ENCODE data around the gene CEACAM3. TPM values are rescaled to one million over a fixed set of nuclear protein-coding genes. Genes with fewer than 3 reads are reported as not detected.

The CEACAM3 gene
- total and polyA plus RNA-seq, 9 of the 15 experiments (the other 6 are each of a cell fraction or from before 2014, with no cell fraction given) = not detected

DNA sequence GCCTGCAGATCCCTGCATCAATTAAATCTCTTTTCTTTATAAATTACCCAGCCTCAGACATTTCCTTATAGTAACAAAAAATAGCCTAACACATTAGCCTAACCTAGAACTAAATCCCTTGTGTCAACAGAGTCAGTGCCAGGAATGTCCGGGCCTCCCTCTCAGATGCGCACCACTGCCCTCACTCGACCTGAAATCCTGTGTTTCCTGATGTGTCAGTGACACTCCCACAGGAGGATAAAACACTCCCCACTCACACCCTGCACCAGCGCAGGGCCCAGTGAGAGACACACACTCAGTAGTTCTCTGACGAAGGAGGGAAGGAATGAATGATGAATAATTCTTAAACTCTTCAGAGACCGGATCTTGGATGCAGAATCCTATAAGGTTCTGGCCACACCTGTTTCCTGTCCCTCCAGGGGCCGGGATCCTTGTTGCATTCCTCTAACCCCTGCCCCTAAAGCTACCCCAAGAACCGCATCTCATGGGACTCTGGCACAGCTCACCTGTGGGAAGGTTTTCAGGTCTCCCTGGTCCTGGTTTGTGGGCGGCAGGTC is 3.1 kb downstream of the CEACAM3 start:
- Histone ChIP-seq H3K9me3 (replicated peaks; ENCODE audit: control insufficient read depth, insufficient read depth, low read depth, low read length) (no peaks in the 10 kb centered on the region), H3K4me1 (replicated peaks in 1 of 2; ENCODE audit: control insufficient read depth in 2 of 2, insufficient read depth in 2 of 2, low read length in 2 of 2) (no peaks in the 10 kb centered on the region), H3K27me3 (ENCODE audit: control insufficient read depth in 2 of 2, insufficient read depth in 2 of 2, low read length in 2 of 2) (peaks cover 4 to 25% of the 10 kb centered on the region in 2 experiments), H3K9ac (ENCODE audit: insufficient read depth in 1 of 2, low read depth in 2 of 2, low read length in 2 of 2) (no peak overlapping the region), H3K4me2 (ENCODE audit: insufficient read depth, low read length) (no peak overlapping the region), H3K9me1 (ENCODE audit: control insufficient read depth, insufficient read depth, low read length) (no peaks in the 10 kb centered on the region), H3K4me3 (no peak overlapping the region), H3K79me2 (ENCODE audit: control insufficient read depth, insufficient read depth, low read length) (no peaks in the 10 kb centered on the region), H4K20me1 (replicated peaks; ENCODE audit: control insufficient read depth, insufficient read depth, low read length) (no peaks in the 10 kb centered on the region), H2AFZ (ENCODE audit: low read depth, low read length) (no peak overlapping the region), H3K27ac (ENCODE audit: extremely low read depth, low read depth, low read length) (no peak overlapping the region), H3K36me3 (ENCODE audit: control insufficient read depth, insufficient read depth, low read length) (no peaks in the 10 kb centered on the region)
- FAIRE-seq (no peak), ATAC-seq (no peak), DNase-seq (ENCODE audit: extremely low read depth in 1 of 4, low spot score in 3 of 4) (no peak)
- POLR2A ChIA-PET = no interaction called here
- CTCF ChIA-PET (ENCODE audit: low intra/inter-chr PET ratio) = no interaction called here
- in situ Hi-C loops (cut with MboI) = loop anchor here (10.0 kb wide), 1 partner anchor 155 kb away; the partner anchor contains the start of gene RABAC1
- TF ChIP-seq KDM2B (CRISPR knock-in tag; IDR thresholded peaks at IDR 0.05) (no peak), ARID1B (IDR thresholded peaks at IDR 0.05) (no peak), ZNF124 (CRISPR knock-in tag; IDR thresholded peaks at IDR 0.05) (no peak)
- TF ChIP-seq, protein P1, sequence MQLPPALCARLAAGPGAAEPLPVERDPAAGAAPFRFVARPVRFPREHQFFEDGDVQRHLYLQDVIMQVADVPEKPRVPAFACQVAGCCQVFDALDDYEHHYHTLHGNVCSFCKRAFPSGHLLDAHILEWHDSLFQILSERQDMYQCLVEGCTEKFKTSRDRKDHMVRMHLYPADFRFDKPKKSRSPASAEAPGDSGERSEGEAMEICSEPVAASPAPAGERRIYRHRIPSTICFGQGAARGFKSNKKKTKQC (CRISPR knock-in tag; IDR thresholded peaks at IDR 0.05) = no peak
- WGBS (ENCODE audit: insufficient coverage, low coverage, missing lambda C conversion rate) = 7% methylated on average over 9 of the region's 9 CpGs
- BruUV-seq (replicated peaks) = no TSS peak
- intact Hi-C loops (cut with micrococcal nuclease) = no loop called here

DNA sequence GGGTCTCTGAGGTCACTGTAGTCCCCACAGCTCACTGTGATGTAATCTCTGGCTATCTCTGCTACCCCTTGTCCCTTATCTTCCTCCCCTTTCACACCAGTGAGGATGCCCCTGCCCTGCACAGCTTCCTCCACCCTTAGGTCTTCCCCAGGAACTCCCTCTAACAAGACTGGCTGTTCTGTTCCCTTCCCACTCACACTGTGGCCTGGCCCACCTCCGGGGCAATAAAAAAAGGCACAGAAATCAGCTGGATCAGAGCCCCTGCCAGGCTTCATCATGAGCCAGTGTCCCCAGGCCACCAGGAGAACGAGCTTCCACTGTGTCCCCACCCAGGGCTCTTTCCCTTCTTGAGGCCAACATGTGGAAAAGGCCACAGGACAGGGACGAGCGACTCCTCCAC is 4.6 kb downstream of the CEACAM3 start:
- Histone ChIP-seq H3K4me2 (ENCODE audit: insufficient read depth, low read length) (no peak overlapping the region), H3K9me1 (ENCODE audit: control insufficient read depth, insufficient read depth, low read length) (no peaks in the 10 kb centered on the region), H3K36me3 (ENCODE audit: control insufficient read depth, insufficient read depth, low read length) (no peaks in the 10 kb centered on the region), H2AFZ (ENCODE audit: low read depth, low read length) (no peak overlapping the region), H3K4me3 (no peak overlapping the region), H3K4me1 (replicated peaks in 1 of 2; ENCODE audit: control insufficient read depth in 2 of 2, insufficient read depth in 2 of 2, low read length in 2 of 2) (no peaks in the 10 kb centered on the region), H3K27me3 (ENCODE audit: control insufficient read depth in 2 of 2, insufficient read depth in 2 of 2, low read length in 2 of 2) (peaks cover 7 to 33% of the 10 kb centered on the region in 2 experiments), H4K20me1 (replicated peaks; ENCODE audit: control insufficient read depth, insufficient read depth, low read length) (no peaks in the 10 kb centered on the region), H3K27ac (ENCODE audit: extremely low read depth, low read depth, low read length) (no peak overlapping the region), H3K9ac (ENCODE audit: insufficient read depth in 1 of 2, low read depth in 2 of 2, low read length in 2 of 2) (no peak overlapping the region), H3K9me3 (replicated peaks; ENCODE audit: control insufficient read depth, insufficient read depth, low read depth, low read length) (no peaks in the 10 kb centered on the region), H3K79me2 (ENCODE audit: control insufficient read depth, insufficient read depth, low read length) (no peaks in the 10 kb centered on the region)
- CTCF ChIA-PET (ENCODE audit: low intra/inter-chr PET ratio) = no interaction called here
- in situ Hi-C loops (cut with MboI) (no loop called here), intact Hi-C loops (cut with micrococcal nuclease) (no loop called here)
- whole genome bisulfite sequencing (ENCODE audit: insufficient coverage, low coverage, missing lambda C conversion rate) = 0% methylated on average over 4 of the region's 4 CpGs
- FAIRE-seq = no peak
- no TSS peak for BruUV-seq (replicated peaks)
- TF ChIP-seq DIDO1 (tag; IDR thresholded peaks at IDR 0.05; ENCODE audit: low read depth) (no peak), MYBL2 (IDR thresholded peaks at IDR 0.05; ENCODE audit: low read depth) (no peak), MYBL2 (CRISPR knock-in tag; IDR thresholded peaks at IDR 0.05; ENCODE audit: borderline replicate concordance) (no peak), ILK (tag; IDR thresholded peaks at IDR 0.05; ENCODE audit: borderline replicate concordance, low read depth) (no peak), ZNF384 (IDR thresholded peaks at IDR 0.05; ENCODE audit: low read depth, low read length) (no peak), ZNF133 (CRISPR knock-in tag; IDR thresholded peaks at IDR 0.05) (no peak), PPARD (CRISPR knock-in tag; IDR thresholded peaks at IDR 0.05) (no peak), ARID1B (IDR thresholded peaks at IDR 0.05) (no peak), THRAP3 (IDR thresholded peaks at IDR 0.05; ENCODE audit: borderline replicate concordance) (no peak), KLF10 (CRISPR knock-in tag; IDR thresholded peaks at IDR 0.05) (no peak), SMARCC2 (IDR thresholded peaks at IDR 0.05; ENCODE audit: low read depth) (no peak), TEAD2 (tag; IDR thresholded peaks at IDR 0.05) (no peak), ZNF217 (CRISPR knock-in tag; IDR thresholded peaks at IDR 0.05) (no peak)
- TF ChIP-seq, protein P2, sequence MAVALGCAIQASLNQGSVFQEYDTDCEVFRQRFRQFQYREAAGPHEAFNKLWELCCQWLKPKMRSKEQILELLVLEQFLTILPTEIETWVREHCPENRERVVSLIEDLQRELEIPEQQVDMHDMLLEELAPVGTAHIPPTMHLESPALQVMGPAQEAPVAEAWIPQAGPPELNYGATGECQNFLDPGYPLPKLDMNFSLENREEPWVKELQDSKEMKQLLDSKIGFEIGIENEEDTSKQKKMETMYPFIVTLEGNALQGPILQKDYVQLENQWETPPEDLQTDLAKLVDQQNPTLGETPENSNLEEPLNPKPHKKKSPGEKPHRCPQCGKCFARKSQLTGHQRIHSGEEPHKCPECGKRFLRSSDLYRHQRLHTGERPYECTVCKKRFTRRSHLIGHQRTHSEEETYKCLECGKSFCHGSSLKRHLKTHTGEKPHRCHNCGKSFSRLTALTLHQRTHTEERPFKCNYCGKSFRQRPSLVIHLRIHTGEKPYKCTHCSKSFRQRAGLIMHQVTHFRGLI (CRISPR knock-in tag; IDR thresholded peaks at IDR 0.05) = no peak
- DNase-seq (ENCODE audit: extremely low read depth in 1 of 4, low spot score in 3 of 4) = no peak
- POLR2A ChIA-PET = no interaction called here
- ATAC-seq = no peak

Measured in K562 (cell line).